ENCODE data around the gene TYRP1.
"Not testable (repeated sequence)": the region's sequence is repeated elsewhere in the genome, so short reads cannot be mapped to it uniquely, and the experiment has no call there.

Gene TYRP1

DNA sequence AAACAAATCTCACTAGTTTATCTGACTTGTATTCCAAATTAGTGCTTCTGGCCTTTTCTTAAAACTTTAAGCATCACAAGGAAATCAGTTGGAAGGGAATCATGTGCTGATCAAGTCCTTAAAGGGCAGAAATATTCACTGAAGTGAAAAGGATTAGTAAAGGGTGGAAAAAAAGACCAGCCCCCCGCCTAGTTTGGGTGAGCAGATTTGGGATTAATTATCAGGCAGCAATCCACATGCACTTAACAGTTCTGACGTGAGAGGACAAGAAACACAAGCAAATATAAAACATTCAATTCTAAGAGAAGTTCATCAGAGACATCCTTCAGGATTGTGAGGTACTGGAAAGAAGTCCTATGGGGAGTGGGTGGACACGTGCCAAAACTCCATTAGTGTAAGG is at the start of gene TYRP1:
Gene TYRP1, plus strand, starts transcription at position 245 of the 400 bp plus-strand sequence. CDS start 612 bp downstream, outside the sequence.
- DNase-seq = no peak

DNA sequence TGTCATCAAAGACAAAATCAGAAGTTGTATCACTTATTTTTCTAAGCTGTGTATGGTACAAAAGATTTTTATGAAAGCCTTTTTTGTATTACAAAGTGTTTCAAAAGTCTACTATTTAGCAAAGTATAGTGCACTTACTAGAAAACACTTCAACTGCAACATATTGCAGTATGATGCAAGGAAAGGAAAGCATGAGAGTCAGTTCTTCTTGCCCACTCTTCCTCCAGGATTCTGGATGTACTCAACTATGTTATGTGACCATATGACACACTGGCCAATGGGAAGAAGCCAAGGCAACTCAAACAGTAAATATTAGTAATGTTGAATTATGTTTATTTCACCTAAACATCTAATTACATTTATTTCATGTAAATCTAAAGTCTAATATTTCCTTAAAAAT is 49.5 kb upstream of the TYRP1 start:
- DNase-seq = no peak

GRCh38 chr9:12648925-12649324 is 44.3 kb upstream of the TYRP1 start:
- DNase-seq = no peak

GRCh38 chr9:12651125-12651524 is 42.1 kb upstream of the TYRP1 start:
- no peak for DNase-seq

GRCh38 chr9:12652973-12653372 is 40.2 kb upstream of the TYRP1 start:
- DNase-seq = no peak

GRCh38 chr9:12656803-12657202 is 36.4 kb upstream of the TYRP1 start:
- no peak for DNase-seq

- DNase-seq = no peak
Observed at GRCh38 chr9:12657233-12657632, 36.0 kb upstream of the TYRP1 start.

GRCh38 chr9:12657998-12658397 is 35.2 kb upstream of the TYRP1 start:
- DNase-seq = no peak

- no peak for DNase-seq
Observed at GRCh38 chr9:12658531-12659209, 34.5 kb upstream of the TYRP1 start.

- no peak for DNase-seq
Observed at GRCh38 chr9:12659220-12659619, 34.0 kb upstream of the TYRP1 start.

- DNase-seq = no peak
Observed at GRCh38 chr9:12666813-12667212, 26.4 kb upstream of the TYRP1 start.

DNA sequence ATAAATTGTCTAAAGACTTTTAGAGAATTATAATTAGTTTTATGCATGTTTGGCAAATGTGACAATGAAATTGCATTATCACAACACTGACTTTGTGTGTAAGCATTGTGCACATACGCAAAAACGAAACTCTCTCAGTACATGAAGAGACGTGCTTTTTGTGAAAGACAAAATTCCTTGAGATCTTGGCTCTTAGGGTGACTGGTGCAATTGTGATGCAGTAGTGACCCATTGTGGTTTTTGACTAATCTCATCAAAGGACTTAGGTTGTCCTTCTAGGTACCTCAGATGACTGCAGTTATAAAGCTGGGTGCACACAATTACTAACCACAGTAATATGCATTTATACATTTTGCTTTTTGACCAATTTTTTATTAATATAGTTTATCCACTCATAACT is 25.3 kb upstream of the TYRP1 start:
- DNase-seq = no peak

- DNase-seq = no peak
Observed at GRCh38 chr9:12670006-12670405, 23.2 kb upstream of the TYRP1 start.

GRCh38 chr9:12674961-12675360 is 18.2 kb upstream of the TYRP1 start:
- DNase-seq = no peak

GRCh38 chr9:12677462-12678126 is 15.6 kb upstream of the TYRP1 start:
- DNase-seq = not testable (repeated sequence)

DNA sequence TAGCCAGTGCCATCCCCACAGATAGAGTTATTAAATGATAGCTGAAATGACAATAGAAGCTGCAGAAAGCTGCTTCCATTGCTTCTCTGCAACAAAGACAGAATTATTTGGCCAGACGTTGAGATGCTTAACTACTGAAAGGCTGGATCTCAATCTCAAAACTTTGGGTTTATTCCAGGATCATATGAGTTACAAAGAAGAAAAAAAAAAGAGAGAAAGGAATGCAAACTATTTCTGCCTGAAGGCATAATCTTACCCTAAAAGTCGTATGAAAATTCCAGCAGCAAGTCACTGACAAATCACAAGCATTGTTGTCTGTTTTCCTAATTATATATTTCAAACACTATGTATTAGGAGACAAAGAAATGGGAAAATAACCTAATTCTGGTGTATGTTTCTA is 12.8 kb upstream of the TYRP1 start:
- DNase-seq = no peak

GRCh38 chr9:12680757-12681156 is 12.4 kb upstream of the TYRP1 start:
- no peak for DNase-seq

GRCh38 chr9:12681620-12682019 is 11.6 kb upstream of the TYRP1 start:
- DNase-seq = no peak

DNA sequence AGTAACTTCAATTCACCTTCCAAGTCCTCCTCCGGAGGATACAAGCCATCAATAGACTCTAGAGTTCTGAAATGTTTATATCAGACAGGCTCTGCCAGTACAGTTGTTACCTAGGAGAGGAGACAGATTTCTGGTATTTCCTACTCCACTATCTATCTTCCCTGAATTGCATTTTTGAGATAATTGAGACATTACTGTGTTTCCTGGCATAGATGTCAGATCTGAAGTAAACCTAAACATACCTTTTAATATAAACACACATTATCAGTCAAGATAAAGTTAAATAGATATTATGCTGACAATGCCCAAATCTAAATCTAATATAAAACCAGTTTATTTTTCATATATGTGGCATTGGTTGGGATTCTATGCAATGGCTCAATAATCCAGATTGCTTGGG is 8.2 kb upstream of the TYRP1 start:
- no peak for DNase-seq

DNA sequence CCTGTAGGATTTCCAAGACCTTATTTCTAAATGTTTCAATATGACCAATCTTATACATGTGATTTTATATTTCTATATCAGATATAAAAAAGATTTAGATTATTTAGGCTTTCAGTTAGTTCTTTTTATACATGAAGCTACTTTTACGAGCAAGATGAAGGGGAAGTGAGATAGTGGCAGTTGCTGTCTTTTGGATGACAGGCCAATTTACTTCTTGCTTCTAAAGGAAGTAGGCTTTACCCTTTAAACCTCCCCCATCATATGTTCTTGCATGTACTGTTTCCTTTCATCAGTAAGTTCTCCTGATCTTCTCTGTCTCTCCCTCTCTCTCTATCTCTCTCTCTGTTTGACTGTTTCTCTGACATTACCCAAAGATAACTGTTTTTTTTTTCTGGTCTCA is 4.0 kb upstream of the TYRP1 start:
- no peak for DNase-seq

DNA sequence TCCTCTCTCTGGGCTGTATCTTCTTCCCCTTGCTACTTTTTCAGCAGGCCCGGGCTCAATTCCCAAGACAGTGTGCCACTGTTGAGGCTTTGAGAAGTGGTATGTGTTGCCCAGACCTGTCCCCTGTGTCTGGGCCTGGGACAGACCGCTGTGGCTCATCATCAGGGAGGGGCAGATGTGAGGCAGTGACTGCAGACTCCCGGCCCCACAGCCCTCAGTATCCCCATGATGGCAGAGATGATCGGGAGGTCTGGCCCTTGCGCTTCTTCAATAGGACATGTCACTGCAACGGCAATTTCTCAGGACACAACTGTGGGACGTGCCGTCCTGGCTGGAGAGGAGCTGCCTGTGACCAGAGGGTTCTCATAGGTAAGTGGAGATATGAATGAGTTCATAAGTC is 828 bp downstream of the TYRP1 start:
- no peak for DNase-seq

GRCh38 chr9:12695474-12695873 is 2.3 kb downstream of the TYRP1 start:
- DNase-seq = no peak

GRCh38 chr9:12696931-12697622 is 3.9 kb downstream of the TYRP1 start:
- no peak for DNase-seq

GRCh38 chr9:12697719-12698118 is 4.5 kb downstream of the TYRP1 start:
- no peak for DNase-seq

All from CD4-positive, alpha-beta T cell treated with Interleukin-6 for 4 hours (primary cell).